ENCODE results near the gene SF1.

- no peak for TF ChIP-seq CTCF (IDR thresholded peaks at IDR 0.05; ENCODE audit: low read depth, low read length)
- TF ChIP-seq POLR2A (IDR thresholded peaks at IDR 0.05; ENCODE audit: extremely low read depth, insufficient read length): no peak
Observed at GRCh38 chr11:64813826-64814225, 35.5 kb upstream of the SF1 start.
